ENCODE measurements around the gene PIGR. TPM values are rescaled to one million over a fixed set of nuclear protein-coding genes. Genes with fewer than 3 reads are reported as not detected.

The PIGR gene
- total and polyA plus RNA-seq, 9 of the 15 experiments (the other 6 are each of a cell fraction or from before 2014, with no cell fraction given) = 0.01 to 1.5 (median 0.03) TPM; not detected in 4

- TF ChIP-seq ZNF395 (CRISPR knock-in tag; IDR thresholded peaks at IDR 0.05) (0 out of 2 replicates have a peak, but pooled peaks have one; percentile 52), ZZZ3 (IDR thresholded peaks at IDR 0.05) (no peak), RB1 (IDR thresholded peaks at IDR 0.05; ENCODE audit: low read depth) (no peak), ZNF780A (CRISPR knock-in tag; IDR thresholded peaks at IDR 0.05) (no peak), GABPA (tag; conservative IDR thresholded peaks at IDR 0.05; ENCODE audit: low read depth) (no peak), ZNF121 (CRISPR knock-in tag; conservative IDR thresholded peaks at IDR 0.05) (no peak), THRA (IDR thresholded peaks at IDR 0.05) (no peak), DLX4 (CRISPR knock-in tag; IDR thresholded peaks at IDR 0.05) (no peak), ZNF197 (CRISPR knock-in tag; IDR thresholded peaks at IDR 0.05; ENCODE audit: low read depth) (no peak), NFATC3 (IDR thresholded peaks at IDR 0.05) (no peak), PYGO2 (tag; IDR thresholded peaks at IDR 0.05) (no peak), ELF4 (CRISPR knock-in tag; IDR thresholded peaks at IDR 0.05) (0 out of 2 replicates have a peak, but pooled peaks have one; percentile 31), CREB3 (tag; conservative IDR thresholded peaks at IDR 0.05; ENCODE audit: low read depth) (no peak), YY1 (IDR thresholded peaks at IDR 0.05; ENCODE audit: borderline replicate concordance in 1 of 3, control insufficient read depth in 1 of 3, extremely low read depth in 1 of 3, insufficient read depth in 3 of 3, insufficient read length in 1 of 3, insufficient replicate concordance in 2 of 3, low read depth in 1 of 3, low read length in 2 of 3) (peak in 2 of 3 experiments; percentile 43 to 63), VEZF1 (CRISPR knock-in tag; IDR thresholded peaks at IDR 0.05) (no peak), SIRT6 (IDR thresholded peaks at IDR 0.05; ENCODE audit: low read depth, low read length) (no peak), ZNF143 (CRISPR knock-in tag; IDR thresholded peaks at IDR 0.05) (no peak), MAFF (IDR thresholded peaks at IDR 0.05; ENCODE audit: low read length) (no peak), NCOA1 (IDR thresholded peaks at IDR 0.05; ENCODE audit: low read depth) (no peak), MBD2 (IDR thresholded peaks at IDR 0.05; ENCODE audit: borderline replicate concordance, low read depth) (no peak), RNF2 (IDR thresholded peaks at IDR 0.05) (no peak), RBM17 (IDR thresholded peaks at IDR 0.05; ENCODE audit: borderline replicate concordance, low read depth, low read length) (no peak), ZNF217 (CRISPR knock-in tag; IDR thresholded peaks at IDR 0.05) (no peak), RBM25 (IDR thresholded peaks at IDR 0.05; ENCODE audit: low read depth, low read length, severe bottlenecking) (no peak)
Measured at GRCh38 chr1:206925106-206925736, 21.0 kb downstream of the PIGR start (continued).
